SK-N-MC (cell line): ENCODE measurements around the gene LEFTY2.

Source experiments
- DNase-seq: peaks from one replicate; pipeline ENCODE4 v3.0.0-alpha.2; 2011; ENCODE audit warnings: low read depth, low spot score
- H3K27ac ChIP-seq: fragments of 200-600 bp; sonication (generic); 2 replicates; pipeline ENCODE4 v1.5.1; 2016; ENCODE audit warnings: mixed run types
- H3K36me3 ChIP-seq: fragments of 200-600 bp; sonication (generic); 2 replicates; pipeline ENCODE4 v1.6.1; 2017; ENCODE audit warnings: antibody characterized with exemption, low read length, mixed read lengths; ENCODE audit not compliant: insufficient read depth
- H3K4me3 ChIP-seq: fragments of 200-600 bp; sonication (generic); 2 replicates; pipeline ENCODE4 v1.5.1; 2016
- H3K9ac ChIP-seq: fragments of 200-600 bp; sonication (generic); 2 replicates; pipeline ENCODE4 v1.8.0; 2017; ENCODE audit warnings: mixed run types, mixed read lengths; ENCODE audit not compliant: insufficient read length
- H3K9me3 ChIP-seq: fragments of 200-600 bp; sonication (generic); 2 replicates; pipeline ENCODE4 v1.6.1; 2017; ENCODE audit warnings: low read depth, mild to moderate bottlenecking, antibody characterized with exemption, low read length, moderate library complexity, mixed read lengths
- EZH2 ChIP-seq: fragments of 200-600 bp; sonication (generic); IDR thresholded peaks from one replicate; pipeline ENCODE4 v1.6.1; 2017; ENCODE audit warnings: antibody characterized with exemption
- FOXP2 ChIP-seq: optimal IDR thresholded peaks from 2 replicates; pipeline ENCODE3; 2011; ENCODE audit warnings: mild to moderate bottlenecking, moderate library complexity; ENCODE audit not compliant: insufficient read depth; ENCODE audit errors: extremely low read length, control extremely low read depth
- POLR2AphosphoS5 ChIP-seq: IDR thresholded peaks from 2 replicates; pipeline ENCODE4 v1.6.1; 2012; ENCODE audit warnings: mild to moderate bottlenecking, low read depth, low read length, borderline replicate concordance

The LEFTY2 gene

GRCh38 chr1:225954753-225955152 lies 13.7 kb upstream of the LEFTY2 start:
- Histone ChIP-seq H3K36me3 (no peaks in the 10 kb centered on the region), H3K4me3 (no peak overlapping the region), H3K9me3 (no peaks in the 10 kb centered on the region), H3K9ac (no peak overlapping the region), H3K27ac (no peak overlapping the region)
- DNase-seq = no peak
- no peak for TF ChIP-seq POLR2AphosphoS5
- TF ChIP-seq FOXP2 = no peak
- no peak for TF ChIP-seq EZH2

- H3K4me3 ChIP-seq = no peak overlapping the region
- no peak for TF ChIP-seq POLR2AphosphoS5
- no peak for TF ChIP-seq FOXP2
- no peak for TF ChIP-seq EZH2
- H3K9me3 ChIP-seq = no peaks in the 10 kb centered on the region
- H3K9ac ChIP-seq = no peak overlapping the region
- H3K36me3 ChIP-seq = no peaks in the 10 kb centered on the region
- H3K27ac ChIP-seq = no peak overlapping the region
- DNase-seq = no peak
Measured at GRCh38 chr1:225953315-225953714, 12.3 kb upstream of the LEFTY2 start.

GRCh38 chr1:225950905-225951497 lies 10.0 kb upstream of the LEFTY2 start:
- no peak overlapping the region for H3K27ac ChIP-seq
- H3K9me3 ChIP-seq = no peaks in the 10 kb centered on the region
- TF ChIP-seq POLR2AphosphoS5 (no peak), EZH2 (no peak), FOXP2 (no peak)
- no peak overlapping the region for H3K4me3 ChIP-seq
- no peak for DNase-seq
- H3K9ac ChIP-seq = no peak overlapping the region
- H3K36me3 ChIP-seq = no peaks in the 10 kb centered on the region

GRCh38 chr1:225949041-225949440 lies 8.0 kb upstream of the LEFTY2 start:
- Histone ChIP-seq H3K9me3 (no peaks in the 10 kb centered on the region), H3K9ac (no peak overlapping the region), H3K36me3 (no peaks in the 10 kb centered on the region), H3K4me3 (no peak overlapping the region), H3K27ac (no peak overlapping the region)
- no peak for DNase-seq
- TF ChIP-seq POLR2AphosphoS5 (no peak), FOXP2 (no peak), EZH2 (no peak)

- H3K4me3 ChIP-seq = no peak overlapping the region
- H3K36me3 ChIP-seq = no peaks in the 10 kb centered on the region
- H3K9ac ChIP-seq = no peak overlapping the region
- no peak for DNase-seq
- H3K27ac ChIP-seq = no peak overlapping the region
- no peak for TF ChIP-seq FOXP2
- no peak for TF ChIP-seq EZH2
- TF ChIP-seq POLR2AphosphoS5 = no peak
- H3K9me3 ChIP-seq = no peaks in the 10 kb centered on the region
Measured at GRCh38 chr1:225946803-225947202, 5.8 kb upstream of the LEFTY2 start.

GRCh38 chr1:225946082-225946620 lies 5.1 kb upstream of the LEFTY2 start:
- TF ChIP-seq FOXP2 (no peak), EZH2 (no peak), POLR2AphosphoS5 (no peak)
- no peak for DNase-seq
- Histone ChIP-seq H3K9ac (no peak overlapping the region), H3K27ac (no peak overlapping the region), H3K4me3 (no peak overlapping the region), H3K36me3 (no peaks in the 10 kb centered on the region), H3K9me3 (no peaks in the 10 kb centered on the region)

GRCh38 chr1:225945564-225945963 lies 4.5 kb upstream of the LEFTY2 start:
- Histone ChIP-seq H3K9ac (no peak overlapping the region), H3K9me3 (no peaks in the 10 kb centered on the region), H3K27ac (no peak overlapping the region), H3K36me3 (no peaks in the 10 kb centered on the region), H3K4me3 (no peak overlapping the region)
- DNase-seq = no peak
- TF ChIP-seq POLR2AphosphoS5 (no peak), EZH2 (no peak), FOXP2 (no peak)

GRCh38 chr1:225944951-225945350 lies 3.9 kb upstream of the LEFTY2 start:
- H3K36me3 ChIP-seq = no peaks in the 10 kb centered on the region
- no peak overlapping the region for H3K4me3 ChIP-seq
- H3K27ac ChIP-seq = no peak overlapping the region
- TF ChIP-seq POLR2AphosphoS5 (no peak), FOXP2 (no peak), EZH2 (no peak)
- no peak for DNase-seq
- H3K9me3 ChIP-seq = no peaks in the 10 kb centered on the region
- no peak overlapping the region for H3K9ac ChIP-seq

- TF ChIP-seq FOXP2 = no peak
- TF ChIP-seq EZH2 = no peak
- TF ChIP-seq POLR2AphosphoS5 = no peak
- H3K9ac ChIP-seq = no peak overlapping the region
Measured at GRCh38 chr1:225944387-225944786, 3.4 kb upstream of the LEFTY2 start.

More at GRCh38 chr1:225944387-225944786, 3.4 kb upstream of the LEFTY2 start:
- H3K27ac ChIP-seq = no peak overlapping the region
- DNase-seq = no peak
- no peaks in the 10 kb centered on the region for H3K36me3 ChIP-seq
- H3K9me3 ChIP-seq = no peaks in the 10 kb centered on the region
- no peak overlapping the region for H3K4me3 ChIP-seq
